ENCODE data around the gene AFDN. TPM values are rescaled to one million over a fixed set of nuclear protein-coding genes. Genes with fewer than 3 reads are reported as not detected.

The AFDN gene
- total and polyA plus RNA-seq, 2 donors (not counting 1 experiment from before 2014, with no cell fraction given), result 21.0 to 57.1 TPM

DNA sequence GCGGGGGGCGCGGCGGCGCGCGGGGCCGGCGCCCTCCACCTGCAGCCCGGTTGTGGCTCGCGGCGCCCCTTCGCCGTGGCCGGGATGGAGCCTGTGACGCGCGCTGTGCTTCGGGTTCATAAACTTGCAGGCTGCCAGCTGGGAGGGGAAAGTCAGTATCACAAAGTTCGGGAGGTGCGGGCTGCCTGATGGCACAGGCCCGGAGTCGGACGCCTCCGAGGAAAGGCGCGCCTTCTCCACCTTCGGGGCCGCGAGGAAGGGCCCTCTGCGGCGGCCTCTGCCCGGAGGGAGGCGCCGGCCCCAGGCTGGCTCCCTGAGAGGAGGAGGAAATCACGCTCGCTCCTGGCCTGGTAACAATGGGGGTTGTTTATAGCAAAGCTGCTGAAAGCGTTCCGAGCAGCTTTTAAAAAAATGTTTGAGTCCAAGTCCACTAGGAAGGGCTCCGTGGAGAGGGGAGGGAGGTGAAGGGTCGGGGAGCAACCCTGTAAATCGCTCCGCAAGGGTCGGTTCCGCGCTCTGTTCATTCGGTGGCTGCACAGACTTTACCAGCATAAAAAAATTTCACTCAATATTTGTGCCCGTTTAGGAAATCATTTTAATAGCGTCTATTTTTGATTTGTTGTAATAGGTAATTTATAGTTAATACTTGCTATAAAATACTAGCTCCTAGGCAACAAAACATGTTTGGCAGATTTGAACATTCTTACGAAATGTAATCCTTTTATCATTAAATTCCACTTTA, 1.0 kb downstream of the AFDN start:
- H3K4me2 ChIP-seq (ENCODE audit: extremely low read depth, insufficient read depth, low read length), result peak overlapping the region; percentile 77
- no peaks in the 10 kb centered on the region for H3K27me3 ChIP-seq (ENCODE audit: control insufficient read depth, insufficient read depth, low read length)
- H3K4me3 ChIP-seq (replicated peaks in 1 of 4; ENCODE audit: control extremely low read depth in 1 of 4, insufficient read depth in 1 of 4, low read depth in 3 of 4, low read length in 4 of 4), result peak overlapping the region; percentile 51 to 80 (median 64)
- no peaks in the 10 kb centered on the region for H3K9me3 ChIP-seq (ENCODE audit: control insufficient read depth, insufficient read depth, low read depth, low read length)
- H2AFZ ChIP-seq (ENCODE audit: low read length), result peak overlapping the region; percentile 5
- peaks cover 22% of the 10 kb centered on the region for H3K79me2 ChIP-seq (ENCODE audit: control insufficient read depth, insufficient read depth, low read length)
- TF ChIP-seq, protein P1, sequence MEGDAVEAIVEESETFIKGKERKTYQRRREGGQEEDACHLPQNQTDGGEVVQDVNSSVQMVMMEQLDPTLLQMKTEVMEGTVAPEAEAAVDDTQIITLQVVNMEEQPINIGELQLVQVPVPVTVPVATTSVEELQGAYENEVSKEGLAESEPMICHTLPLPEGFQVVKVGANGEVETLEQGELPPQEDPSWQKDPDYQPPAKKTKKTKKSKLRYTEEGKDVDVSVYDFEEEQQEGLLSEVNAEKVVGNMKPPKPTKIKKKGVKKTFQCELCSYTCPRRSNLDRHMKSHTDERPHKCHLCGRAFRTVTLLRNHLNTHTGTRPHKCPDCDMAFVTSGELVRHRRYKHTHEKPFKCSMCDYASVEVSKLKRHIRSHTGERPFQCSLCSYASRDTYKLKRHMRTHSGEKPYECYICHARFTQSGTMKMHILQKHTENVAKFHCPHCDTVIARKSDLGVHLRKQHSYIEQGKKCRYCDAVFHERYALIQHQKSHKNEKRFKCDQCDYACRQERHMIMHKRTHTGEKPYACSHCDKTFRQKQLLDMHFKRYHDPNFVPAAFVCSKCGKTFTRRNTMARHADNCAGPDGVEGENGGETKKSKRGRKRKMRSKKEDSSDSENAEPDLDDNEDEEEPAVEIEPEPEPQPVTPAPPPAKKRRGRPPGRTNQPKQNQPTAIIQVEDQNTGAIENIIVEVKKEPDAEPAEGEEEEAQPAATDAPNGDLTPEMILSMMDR (conservative IDR thresholded peaks at IDR 0.05 in 1 of 2, IDR thresholded peaks at IDR 0.05 in 1 of 2; ENCODE audit: low read depth in 1 of 2, low read length in 2 of 2), result no peak
- no peak for TF ChIP-seq EZH2 (IDR thresholded peaks at IDR 0.05; ENCODE audit: low read length, missing control alignments)
- peak overlapping the region; percentile 38 for H3K27ac ChIP-seq (ENCODE audit: insufficient read depth, low read length)
- peak; percentile 34 to 43 for DNase-seq (ENCODE audit: low read depth in 2 of 2)
- peak overlapping the region; percentile 55 for H3K9ac ChIP-seq (ENCODE audit: insufficient read depth, low read length)
- no peaks in the 10 kb centered on the region for H3K36me3 ChIP-seq (ENCODE audit: control insufficient read depth, insufficient read depth, low read length)
- H3K4me1 ChIP-seq (ENCODE audit: control insufficient read depth, extremely low read depth, insufficient read depth, low read length), result peaks cover 6% of the 10 kb centered on the region
- H4K20me1 ChIP-seq (ENCODE audit: control insufficient read depth, extremely low read depth, insufficient read depth, low read length), result no peaks in the 10 kb centered on the region

DNA sequence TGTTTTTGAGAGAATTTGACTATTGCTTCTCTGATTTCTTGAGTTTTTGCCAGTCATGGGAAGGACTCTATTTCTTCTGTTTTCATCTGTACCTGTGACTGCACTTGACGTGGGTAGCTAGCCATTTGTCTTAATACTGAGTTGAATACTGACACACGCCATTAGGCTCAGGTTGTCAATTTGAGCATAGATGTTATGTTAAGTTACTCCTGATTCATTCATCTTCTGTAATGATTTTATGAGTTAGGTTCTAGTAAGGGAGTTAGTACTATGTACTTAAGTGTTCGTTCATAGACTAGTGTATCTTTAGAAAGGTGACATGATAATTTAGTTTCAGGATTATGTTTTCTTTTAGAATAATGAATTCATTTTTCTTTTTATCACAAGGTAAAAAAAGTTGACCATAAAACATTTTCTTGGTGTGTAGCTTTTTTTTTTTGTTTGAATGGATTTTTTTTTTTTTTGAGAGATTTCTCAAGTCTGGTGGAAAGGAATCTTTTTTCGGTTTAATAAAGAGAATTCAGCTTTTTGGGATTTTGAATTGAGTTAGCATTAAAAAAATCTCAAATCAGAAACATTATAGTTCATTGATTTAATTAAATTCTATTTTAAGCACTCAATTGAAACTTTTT, 1.7 kb downstream of the AFDN start:
- Histone ChIP-seq H3K4me1 (ENCODE audit: control insufficient read depth, extremely low read depth, insufficient read depth, low read length) (peaks cover 6% of the 10 kb centered on the region), H3K9me3 (ENCODE audit: control insufficient read depth, insufficient read depth, low read depth, low read length) (no peaks in the 10 kb centered on the region), H3K27ac (ENCODE audit: insufficient read depth, low read length) (no peak overlapping the region), H4K20me1 (ENCODE audit: control insufficient read depth, extremely low read depth, insufficient read depth, low read length) (no peaks in the 10 kb centered on the region), H3K79me2 (ENCODE audit: control insufficient read depth, insufficient read depth, low read length) (peaks cover 22% of the 10 kb centered on the region), H3K36me3 (ENCODE audit: control insufficient read depth, insufficient read depth, low read length) (no peaks in the 10 kb centered on the region), H3K9ac (ENCODE audit: insufficient read depth, low read length) (no peak overlapping the region), H2AFZ (ENCODE audit: low read length) (no peak overlapping the region), H3K4me3 (replicated peaks in 1 of 4; ENCODE audit: control extremely low read depth in 1 of 4, insufficient read depth in 1 of 4, low read depth in 3 of 4, low read length in 4 of 4) (peak overlapping the region; percentile 51 to 80 (median 64)), H3K27me3 (ENCODE audit: control insufficient read depth, insufficient read depth, low read length) (no peaks in the 10 kb centered on the region), H3K4me2 (ENCODE audit: extremely low read depth, insufficient read depth, low read length) (peak overlapping the region; percentile 77)
- TF ChIP-seq EZH2 (IDR thresholded peaks at IDR 0.05; ENCODE audit: low read length, missing control alignments), result no peak
- TF ChIP-seq, protein P1 (conservative IDR thresholded peaks at IDR 0.05 in 1 of 2, IDR thresholded peaks at IDR 0.05 in 1 of 2; ENCODE audit: low read depth in 1 of 2, low read length in 2 of 2), result no peak
- DNase-seq (ENCODE audit: low read depth in 2 of 2), result no peak

DNA sequence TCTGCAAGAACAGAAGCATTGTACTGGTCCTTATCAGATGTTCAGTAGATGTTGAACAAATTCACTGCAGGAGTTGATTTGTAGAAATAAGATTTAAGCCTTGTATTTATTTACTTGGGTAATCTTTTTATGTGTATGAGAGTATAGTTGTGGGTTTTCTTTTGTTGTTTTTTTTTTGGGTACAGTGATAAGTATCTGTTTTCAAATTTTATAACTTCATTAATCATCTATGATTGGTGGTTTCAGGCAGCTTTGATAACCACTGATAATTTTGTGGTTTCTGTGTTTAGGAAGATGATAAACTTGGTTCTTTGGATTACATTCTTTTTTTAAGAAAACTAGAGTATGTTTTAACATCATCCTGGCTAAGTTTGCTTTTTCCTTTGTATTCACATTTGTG, 2.8 kb downstream of the AFDN start:
- Histone ChIP-seq H3K27ac (ENCODE audit: insufficient read depth, low read length) (no peak overlapping the region), H2AFZ (ENCODE audit: low read length) (no peak overlapping the region), H4K20me1 (ENCODE audit: control insufficient read depth, extremely low read depth, insufficient read depth, low read length) (no peaks in the 10 kb centered on the region), H3K36me3 (ENCODE audit: control insufficient read depth, insufficient read depth, low read length) (no peaks in the 10 kb centered on the region), H3K79me2 (ENCODE audit: control insufficient read depth, insufficient read depth, low read length) (peaks cover 24% of the 10 kb centered on the region), H3K9ac (ENCODE audit: insufficient read depth, low read length) (no peak overlapping the region), H3K27me3 (ENCODE audit: control insufficient read depth, insufficient read depth, low read length) (no peaks in the 10 kb centered on the region), H3K4me1 (ENCODE audit: control insufficient read depth, extremely low read depth, insufficient read depth, low read length) (peaks cover 6% of the 10 kb centered on the region), H3K9me3 (ENCODE audit: control insufficient read depth, insufficient read depth, low read depth, low read length) (no peaks in the 10 kb centered on the region), H3K4me2 (ENCODE audit: extremely low read depth, insufficient read depth, low read length) (no peak overlapping the region), H3K4me3 (replicated peaks in 1 of 4; ENCODE audit: control extremely low read depth in 1 of 4, insufficient read depth in 1 of 4, low read depth in 3 of 4, low read length in 4 of 4) (no peak overlapping the region)
- DNase-seq (ENCODE audit: low read depth in 2 of 2), result peak in 1 of 2 donors; percentile 25
- TF ChIP-seq EZH2 (IDR thresholded peaks at IDR 0.05; ENCODE audit: low read length, missing control alignments), result no peak
- TF ChIP-seq, protein P1 (conservative IDR thresholded peaks at IDR 0.05 in 1 of 2, IDR thresholded peaks at IDR 0.05 in 1 of 2; ENCODE audit: low read depth in 1 of 2, low read length in 2 of 2), result no peak
